Mucosa of gallbladder (tissue), 1 donor: ENCODE data around the gene TRAF1. TPM values are rescaled to one million over a fixed set of nuclear protein-coding genes. Genes with fewer than 3 reads are reported as not detected.

Experiments
- DNase-seq: peaks from one replicate; pipeline ENCODE4 v3.0.0-alpha.2; 2020; ENCODE audit warnings: low spot score
- total RNA-seq: library from RNA; stranded (reverse); gene quantifications from one replicate; pipeline ENCODE4 v1.2.1, GENCODE V29; 2021
- donor health status: DM: no; HTN: no; CAD: no.

TRAF1 gene
- total RNA-seq, 1 donor from 2014 or later: 7.9 TPM

DNA sequence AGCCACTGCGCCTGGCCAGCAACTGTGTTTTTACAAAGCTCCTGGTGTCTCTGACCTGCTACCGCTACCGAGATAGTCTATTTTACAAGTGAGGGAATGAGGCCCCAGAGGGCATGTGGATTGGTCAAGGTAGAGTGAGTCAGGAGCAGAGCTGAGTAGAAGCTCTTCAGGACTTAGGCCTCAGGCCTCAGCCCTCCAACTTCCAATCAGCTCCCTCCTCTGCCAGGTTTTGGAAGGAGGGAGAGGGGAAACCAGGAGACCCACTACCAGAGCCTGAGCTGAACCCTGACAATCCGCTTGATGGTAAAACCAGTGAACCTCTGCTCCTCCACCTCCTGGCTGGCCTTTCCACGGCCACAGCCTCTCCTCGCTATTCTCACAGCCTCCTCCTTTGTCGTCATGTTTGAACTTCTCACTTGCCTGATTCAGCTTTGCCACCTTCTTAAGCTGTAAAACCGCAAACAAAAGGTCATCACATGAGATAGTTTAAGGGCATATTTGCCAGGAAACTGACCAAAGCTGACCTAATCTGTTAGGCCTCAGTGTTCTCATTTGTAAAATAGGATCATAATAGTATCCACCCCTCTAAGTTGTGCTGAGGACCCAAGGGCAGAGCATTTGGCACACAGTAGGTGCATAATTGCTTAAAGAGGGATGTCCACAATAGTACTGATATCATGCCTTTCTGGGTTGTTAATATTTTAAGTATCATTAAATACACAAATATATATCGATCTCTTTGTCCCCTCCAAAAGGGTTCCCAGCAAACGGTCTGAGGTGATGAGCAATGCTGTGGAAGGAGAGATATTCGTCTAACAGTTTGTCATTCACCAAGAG lies 1.7 kb downstream of the TRAF1 start:
- no peak for DNase-seq

GRCh38 chr9:120923620-120924328 lies 2.8 kb downstream of the TRAF1 start:
- DNase-seq: no peak

- no peak for DNase-seq
Observed at GRCh38 chr9:120922404-120923195, 4.0 kb downstream of the TRAF1 start.

- no peak for DNase-seq
Observed at GRCh38 chr9:120921661-120922181, 4.9 kb downstream of the TRAF1 start.

DNA sequence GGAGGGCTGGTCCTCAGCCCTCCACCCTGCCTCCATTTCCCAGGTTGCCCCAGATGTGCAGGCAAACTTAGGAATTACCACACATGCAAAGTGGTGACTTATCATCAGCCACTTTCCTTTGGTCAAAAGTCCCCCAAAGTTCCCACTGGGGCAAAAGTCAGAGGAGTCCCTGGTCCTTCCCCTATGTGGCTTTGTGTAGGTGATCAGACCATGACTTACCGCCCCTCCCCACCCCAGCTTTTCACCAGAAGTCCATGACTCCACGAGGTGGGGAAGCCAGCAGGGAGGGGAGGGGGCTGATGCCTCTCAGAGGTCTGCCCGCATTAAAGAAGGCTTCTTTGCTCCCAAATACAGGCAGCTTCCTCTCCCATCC lies 5.8 kb downstream of the TRAF1 start:
- no peak for DNase-seq

DNA sequence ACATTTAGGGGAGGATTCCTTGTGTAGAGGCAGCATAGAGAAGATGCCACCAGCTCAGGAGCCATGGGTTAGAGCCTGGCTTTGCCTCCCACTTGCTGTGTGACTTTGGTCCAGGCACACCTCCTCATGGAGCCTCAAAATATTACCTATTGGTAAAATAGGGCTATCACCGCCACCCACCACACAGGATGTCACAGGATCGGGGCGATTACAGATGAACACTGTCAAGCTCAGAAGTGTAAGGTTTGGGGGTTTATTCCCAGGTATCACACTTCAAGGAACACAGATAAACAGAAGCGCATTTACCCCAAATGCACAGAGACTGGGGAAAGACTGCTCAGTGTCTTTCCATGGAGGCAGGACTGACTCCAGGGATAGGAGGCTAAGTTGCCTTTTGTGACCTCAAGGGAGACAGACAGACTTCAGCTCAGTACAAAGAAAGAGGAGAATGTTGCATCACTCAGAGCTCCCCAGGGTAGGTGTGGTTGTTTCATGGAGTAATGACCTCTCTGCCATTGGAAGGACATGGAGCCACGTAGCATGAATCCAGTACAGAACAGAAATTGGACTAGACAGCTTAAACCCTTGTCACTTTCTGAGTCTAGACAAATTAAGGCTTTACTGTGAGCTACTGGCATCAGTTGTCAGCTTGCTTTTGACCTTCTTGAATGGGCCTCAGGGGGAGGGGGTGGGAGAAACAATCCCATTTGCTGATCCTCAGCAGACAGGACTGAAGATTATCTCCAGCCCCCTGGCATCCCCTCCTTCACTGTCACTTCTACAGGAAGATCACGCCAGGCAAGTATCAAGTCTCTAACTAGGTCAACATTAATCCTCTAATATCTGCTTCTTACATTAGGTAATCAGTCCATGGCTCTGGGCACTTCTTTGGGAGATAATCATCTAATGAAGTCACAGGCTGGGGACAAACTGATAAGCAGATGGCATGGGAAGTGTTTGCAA lies 6.5 kb downstream of the TRAF1 start:
- no peak for DNase-seq

- no peak for DNase-seq
Observed at GRCh38 chr9:120918931-120919842, 7.4 kb downstream of the TRAF1 start.

GRCh38 chr9:120917929-120918762 lies 8.4 kb downstream of the TRAF1 start:
- DNase-seq: no peak

- DNase-seq: no peak
Observed at GRCh38 chr9:120916991-120917880, 9.4 kb downstream of the TRAF1 start.

- DNase-seq: peak; percentile 52
Observed at GRCh38 chr9:120916588-120916987, 10.0 kb downstream of the TRAF1 start.

DNA sequence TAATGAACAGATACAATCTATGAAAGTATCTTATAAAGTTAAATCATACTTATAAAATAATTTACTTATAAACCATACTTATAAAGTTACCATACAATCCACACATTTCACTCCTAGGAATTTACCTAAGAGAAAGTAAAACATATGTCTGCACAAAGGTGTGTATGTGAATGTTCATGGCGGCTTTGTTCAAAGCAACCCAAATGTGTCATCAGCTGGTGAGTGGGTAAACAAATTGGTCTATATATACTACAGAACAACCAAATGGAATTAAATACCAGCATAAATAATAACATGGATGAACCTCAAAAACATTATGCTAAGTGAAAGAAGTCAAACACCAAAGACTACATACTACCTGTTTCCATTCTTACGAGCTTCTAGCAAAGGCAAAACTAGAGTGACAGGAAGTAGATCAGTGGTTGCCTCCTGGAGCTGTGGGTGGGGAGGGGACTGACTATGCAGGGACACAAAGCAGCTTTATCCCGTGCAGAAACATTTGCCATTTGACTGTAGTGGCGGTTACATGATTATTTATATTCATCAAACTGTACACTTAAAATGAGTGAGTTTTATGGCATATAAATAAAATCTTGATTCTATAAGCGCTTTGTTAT lies 10.6 kb downstream of the TRAF1 start:
- no peak for DNase-seq

- no peak for DNase-seq
Observed at GRCh38 chr9:120914953-120915352, 11.6 kb downstream of the TRAF1 start.

DNA sequence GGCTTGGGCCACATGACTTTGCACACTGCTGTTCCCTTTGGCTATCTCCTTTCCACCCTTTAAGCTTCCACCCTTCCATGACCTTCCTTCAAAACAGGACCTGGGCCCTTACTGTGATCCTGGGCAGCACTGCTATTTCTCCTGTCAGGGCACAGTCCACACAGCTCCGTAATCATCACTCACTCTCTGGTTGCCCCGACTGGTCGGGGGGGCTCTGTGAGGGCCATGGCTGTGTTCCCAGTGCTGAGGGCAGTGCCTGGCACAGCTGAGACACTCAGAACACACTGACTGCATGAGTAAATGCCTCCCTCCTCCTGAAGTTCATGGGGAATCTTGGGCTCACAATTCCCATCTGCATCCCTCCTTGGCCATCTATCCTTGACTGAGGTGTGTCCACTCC lies 12.2 kb downstream of the TRAF1 start:
- no peak for DNase-seq

DNA sequence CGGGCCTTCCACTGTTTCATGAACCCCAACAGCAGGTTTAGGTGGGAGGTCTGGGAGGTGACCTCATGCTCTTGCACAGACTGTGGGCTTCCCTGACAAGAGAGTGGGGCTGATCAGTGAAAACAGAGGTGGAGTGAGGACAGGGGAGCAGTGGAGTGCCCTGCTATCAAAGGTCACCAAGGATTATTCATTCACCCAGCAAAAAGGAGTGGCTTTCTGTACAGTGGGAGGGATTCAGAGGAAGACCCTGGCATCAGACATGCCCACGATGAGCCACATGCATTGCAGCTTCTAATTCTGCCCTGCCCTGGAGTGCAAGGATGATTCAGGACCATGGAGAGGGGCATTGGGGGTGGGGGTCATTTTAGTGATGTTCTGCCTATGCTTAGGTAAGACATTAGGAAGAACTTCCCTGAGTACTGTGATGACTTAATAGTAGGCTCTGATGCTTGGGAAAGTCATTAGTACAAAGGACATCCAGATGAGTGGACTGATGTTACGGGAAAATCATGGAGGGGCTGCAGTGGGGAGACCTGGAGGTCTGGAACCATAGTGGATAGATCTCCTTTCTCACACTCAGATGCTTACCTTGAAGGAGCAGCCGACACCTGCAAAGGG lies 12.8 kb downstream of the TRAF1 start:
- DNase-seq: no peak

DNA sequence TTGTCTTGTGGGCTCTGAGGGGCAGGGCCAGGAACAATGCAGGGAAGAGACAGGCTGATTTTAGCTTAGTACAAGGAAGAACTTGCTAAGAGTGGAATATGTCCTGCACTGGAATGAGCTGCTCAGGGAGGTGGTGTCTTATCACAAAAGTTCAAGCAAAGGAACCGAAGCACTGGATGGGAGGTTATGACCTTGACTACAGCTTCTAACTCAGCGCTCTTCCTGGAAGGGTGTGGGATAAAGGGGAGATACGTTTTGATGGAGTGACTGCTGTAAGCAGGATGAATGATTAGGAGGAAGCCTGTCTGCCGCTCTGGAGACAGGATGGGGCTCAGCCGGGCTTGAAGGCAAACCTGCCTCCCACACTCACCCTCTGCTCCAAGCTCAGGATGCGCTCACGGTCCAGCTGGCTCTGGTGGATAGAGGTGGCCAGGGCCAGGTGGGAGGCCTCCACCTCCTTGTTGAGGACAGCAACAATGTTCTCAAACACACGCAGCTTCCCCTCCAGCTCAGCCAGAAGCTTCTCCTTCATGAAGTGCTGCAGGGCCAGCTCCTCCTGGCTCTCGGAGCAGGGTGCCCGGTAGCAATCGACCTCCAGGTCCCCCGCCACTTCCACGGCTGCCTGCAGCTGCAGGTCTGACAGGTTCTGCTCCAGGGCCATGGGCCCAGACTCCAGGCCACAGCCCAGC lies 13.5 kb downstream of the TRAF1 start:
- no peak for DNase-seq

- no peak for DNase-seq
Observed at GRCh38 chr9:120911295-120911837, 15.2 kb downstream of the TRAF1 start.
